GM13977 (cell line): Measurements from ENCODE around the gene PRX.

Experiments
- DNase-seq: peaks from one replicate; pipeline ENCODE4 v3.0.0; 2012; ENCODE audit warnings: low spot score
- in situ Hi-C: fragments of 300-500 bp; cut with MboI; formaldehyde crosslinking; loops from one replicate; pipeline ENCODE4 v1.12.0; 2022; ENCODE audit warnings: low sequenced_read_pairs, low pct_unique_long_range_greater_than_20kb, mixed read lengths, inconsistent platforms; ENCODE audit not compliant: unreplicated experiment
- TF ChIP-seq, protein P1 (sequence below): IDR thresholded peaks from 2 replicates; pipeline ENCODE4 v1.5.1; 2012; ENCODE audit warnings: mild to moderate bottlenecking, control low read depth; ENCODE audit not compliant: insufficient read depth; ENCODE audit errors: extremely low read depth, missing control alignments

Gene PRX

DNA sequence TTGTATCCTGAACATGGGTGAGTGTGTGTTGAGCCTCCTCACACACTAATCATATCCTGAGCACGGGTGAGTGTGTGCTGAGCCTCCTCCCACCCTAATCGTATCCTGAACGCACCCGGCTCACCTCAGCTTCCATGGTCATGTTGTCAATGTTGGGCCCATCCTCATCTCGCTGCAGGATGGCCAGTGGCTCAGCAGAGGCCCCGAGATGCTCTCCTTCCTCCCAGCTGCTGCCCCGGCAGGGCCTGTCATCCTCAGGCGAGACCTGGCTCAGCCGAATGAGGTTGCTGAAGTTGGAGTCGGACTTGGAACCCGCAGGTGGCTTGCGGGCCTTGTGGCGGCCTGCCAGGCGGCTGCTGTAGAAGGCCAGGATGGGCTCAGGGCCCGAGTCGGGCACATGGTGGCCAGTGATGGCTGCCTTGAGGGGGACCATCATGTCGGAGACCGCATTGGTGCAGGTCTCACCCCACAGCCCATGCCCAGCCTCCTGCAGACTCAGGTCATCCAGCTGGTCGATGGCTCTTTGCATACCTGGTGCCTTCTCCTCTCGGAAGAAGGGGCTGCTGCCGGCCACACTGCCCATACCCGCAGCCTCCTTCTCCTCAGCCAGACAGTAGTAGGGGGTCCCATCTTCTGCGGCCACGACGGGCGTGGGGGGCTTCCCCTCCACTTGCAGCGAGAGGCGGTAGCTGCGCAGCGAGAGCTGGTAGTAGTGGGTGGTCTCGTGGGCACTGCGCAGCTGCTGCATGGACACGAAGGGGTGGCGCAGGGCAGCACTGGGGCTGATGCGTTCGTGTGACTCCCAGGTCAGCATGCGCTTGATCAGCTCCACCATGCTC lies 32.8 kb downstream of the PRX start:
- TF ChIP-seq, protein P1, sequence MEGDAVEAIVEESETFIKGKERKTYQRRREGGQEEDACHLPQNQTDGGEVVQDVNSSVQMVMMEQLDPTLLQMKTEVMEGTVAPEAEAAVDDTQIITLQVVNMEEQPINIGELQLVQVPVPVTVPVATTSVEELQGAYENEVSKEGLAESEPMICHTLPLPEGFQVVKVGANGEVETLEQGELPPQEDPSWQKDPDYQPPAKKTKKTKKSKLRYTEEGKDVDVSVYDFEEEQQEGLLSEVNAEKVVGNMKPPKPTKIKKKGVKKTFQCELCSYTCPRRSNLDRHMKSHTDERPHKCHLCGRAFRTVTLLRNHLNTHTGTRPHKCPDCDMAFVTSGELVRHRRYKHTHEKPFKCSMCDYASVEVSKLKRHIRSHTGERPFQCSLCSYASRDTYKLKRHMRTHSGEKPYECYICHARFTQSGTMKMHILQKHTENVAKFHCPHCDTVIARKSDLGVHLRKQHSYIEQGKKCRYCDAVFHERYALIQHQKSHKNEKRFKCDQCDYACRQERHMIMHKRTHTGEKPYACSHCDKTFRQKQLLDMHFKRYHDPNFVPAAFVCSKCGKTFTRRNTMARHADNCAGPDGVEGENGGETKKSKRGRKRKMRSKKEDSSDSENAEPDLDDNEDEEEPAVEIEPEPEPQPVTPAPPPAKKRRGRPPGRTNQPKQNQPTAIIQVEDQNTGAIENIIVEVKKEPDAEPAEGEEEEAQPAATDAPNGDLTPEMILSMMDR: no peak
- DNase-seq: no peak
- in situ Hi-C loops: no loop called here

DNA sequence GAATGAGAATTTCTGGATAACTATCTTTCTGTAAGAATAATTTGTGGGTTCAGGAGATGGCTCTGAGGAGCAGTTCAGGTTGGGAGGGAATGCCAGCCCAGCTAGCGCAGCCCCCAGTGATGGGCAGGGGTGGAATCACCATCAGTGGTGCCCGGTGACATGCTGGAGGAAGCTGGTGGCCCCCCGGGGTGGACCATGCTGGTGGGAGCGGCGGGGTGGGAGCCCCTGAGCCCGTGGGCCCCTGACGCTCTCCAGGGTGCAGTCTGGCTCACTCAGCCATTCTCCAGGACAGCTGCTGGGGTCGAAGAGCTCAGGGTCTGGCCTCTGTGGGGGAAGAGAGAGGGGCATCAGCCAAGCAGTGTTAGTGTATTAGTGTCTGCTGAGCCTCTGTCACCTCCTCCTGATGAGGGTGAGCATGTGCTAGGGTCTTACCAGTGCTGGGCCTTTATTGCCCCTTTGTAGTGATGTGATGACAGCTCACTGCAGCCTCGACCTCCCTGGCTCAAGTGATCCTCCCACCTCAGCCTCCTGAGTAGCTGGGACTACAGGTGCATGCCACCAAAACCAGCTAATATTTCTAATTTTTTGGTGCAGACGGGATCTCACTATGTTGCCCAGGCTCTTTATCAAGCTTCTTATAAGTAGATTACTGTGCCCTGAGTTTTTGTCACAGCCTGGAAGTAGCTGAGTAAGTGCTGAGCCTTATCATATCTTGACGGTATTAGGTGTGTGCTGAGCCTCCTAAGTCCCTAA lies 33.6 kb downstream of the PRX start:
- DNase-seq: no peak
- in situ Hi-C loops: no loop called here
- TF ChIP-seq, protein P1: no peak

DNA sequence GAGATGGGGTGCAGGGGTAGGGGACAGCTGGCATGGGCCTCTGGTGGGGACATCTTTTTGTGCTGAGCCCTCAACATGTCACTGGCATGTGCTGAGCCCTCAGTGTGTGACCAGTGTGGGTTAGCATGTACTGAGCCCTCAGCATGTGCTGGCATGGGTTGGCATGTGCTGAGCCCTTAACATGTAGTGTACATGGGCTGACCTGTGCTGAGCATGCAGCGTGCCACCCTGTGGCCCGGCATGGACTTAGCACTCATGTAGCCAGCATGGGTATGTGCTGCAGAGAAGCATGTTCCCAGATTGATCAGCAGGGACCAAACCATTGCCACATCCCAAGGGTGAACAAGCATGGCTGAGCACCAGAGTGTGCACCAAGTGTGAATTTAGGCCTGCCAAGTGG lies 34.7 kb downstream of the PRX start:
- DNase-seq: no peak
- in situ Hi-C loops: no loop called here
- TF ChIP-seq, protein P1: no peak

DNA sequence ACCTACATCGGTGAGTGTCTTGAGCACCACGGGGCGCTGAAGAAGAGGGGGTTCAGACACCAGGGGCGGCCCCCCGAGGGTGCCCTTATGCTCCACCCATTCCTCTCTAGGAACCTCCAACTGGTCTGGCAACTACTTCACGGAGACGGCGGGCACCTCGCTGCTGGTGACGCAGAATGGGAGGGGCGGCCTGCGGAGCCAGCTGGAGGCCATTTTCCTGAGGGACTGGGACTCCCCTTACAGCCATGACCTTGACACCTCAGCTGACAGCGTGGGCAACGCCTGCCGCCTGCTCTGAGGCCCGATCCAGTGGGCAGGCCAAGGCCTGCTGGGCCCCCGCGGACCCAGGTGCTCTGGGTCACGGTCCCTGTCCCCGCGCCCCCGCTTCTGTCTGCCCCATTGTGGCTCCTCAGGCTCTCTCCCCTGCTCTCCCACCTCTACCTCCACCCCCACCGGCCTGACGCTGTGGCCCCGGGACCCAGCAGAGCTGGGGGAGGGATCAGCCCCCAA lies 35.2 kb downstream of the PRX start:
- in situ Hi-C loops: no loop called here
- no peak for DNase-seq
- TF ChIP-seq, protein P1: no peak

DNA sequence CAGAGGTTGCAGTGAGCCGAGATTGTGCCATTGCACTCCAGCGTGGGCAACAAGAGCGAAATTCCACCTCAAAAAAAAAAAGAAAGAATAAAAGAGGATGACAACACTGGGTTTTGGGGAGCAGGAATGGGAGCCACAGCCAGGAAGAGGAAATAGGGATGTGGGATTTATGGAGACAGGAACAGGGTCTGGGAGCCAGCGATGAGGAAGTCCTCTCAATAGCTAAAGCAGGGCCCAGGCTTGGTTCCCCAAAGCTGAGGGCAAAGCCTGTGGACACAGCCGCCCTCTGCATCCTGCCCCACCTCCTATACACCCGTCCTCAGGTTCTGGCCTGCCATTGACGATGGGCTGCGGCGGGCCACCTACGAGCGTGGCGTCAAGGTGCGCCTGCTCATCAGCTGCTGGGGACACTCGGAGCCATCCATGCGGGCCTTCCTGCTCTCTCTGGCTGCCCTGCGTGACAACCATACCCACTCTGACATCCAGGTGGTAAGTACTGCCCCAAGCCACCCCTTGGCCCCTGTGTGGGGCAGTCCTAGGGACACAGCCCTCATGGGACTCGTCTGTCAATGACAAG lies 36.8 kb downstream of the PRX start:
- in situ Hi-C loops: no loop called here
- DNase-seq: no peak
- TF ChIP-seq, protein P1: no peak

DNA sequence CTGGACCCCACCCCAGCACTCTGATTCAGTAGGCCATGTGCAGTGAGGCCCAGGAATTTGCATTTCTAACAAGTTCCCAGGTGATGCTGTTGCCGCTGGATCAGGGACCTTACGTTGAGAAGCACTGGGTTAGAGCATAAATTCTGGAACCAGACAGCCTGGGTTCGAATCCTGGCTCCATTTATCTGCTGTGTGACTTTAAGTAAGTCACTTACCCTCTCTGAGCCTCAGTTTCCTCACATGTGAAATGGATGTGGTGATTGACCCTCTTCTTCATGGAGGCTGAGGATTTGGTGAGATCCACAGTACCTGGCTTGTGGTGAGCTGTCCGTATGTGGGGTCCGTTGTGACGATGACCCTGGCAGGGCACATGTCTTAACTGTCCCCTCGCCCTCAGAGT lies 39.1 kb downstream of the PRX start:
- no peak for DNase-seq
- in situ Hi-C loops: no loop called here
- TF ChIP-seq, protein P1: no peak
